Type B pancreatic cell (in vitro differentiated cells): ENCODE data around the gene TBX6. TPM values are rescaled to one million over a fixed set of nuclear protein-coding genes. Genes with fewer than 3 reads are reported as not detected.

ENCODE experiments used
- DNase-seq: peaks from one replicate; pipeline ENCODE4 v3.0.0; 2021; ENCODE audit warnings: mixed read lengths; ENCODE audit not compliant: unreplicated experiment; ENCODE audit errors: extremely low spot score
- H3K27ac Mint-ChIP-seq: 2 replicates; pipeline ENCODE4 v1.8.0; 2021; ENCODE audit warnings: mild to moderate bottlenecking, mixed read lengths
- H3K27me3 Mint-ChIP-seq: 2 replicates; pipeline ENCODE4 v1.8.0; 2021; ENCODE audit warnings: mixed read lengths
- H3K36me3 Mint-ChIP-seq: 2 replicates; pipeline ENCODE4 v1.8.0; 2021; ENCODE audit warnings: mixed read lengths
- H3K4me1 Mint-ChIP-seq: one replicate; pipeline ENCODE4 v1.8.0; 2021; ENCODE audit warnings: mixed read lengths; ENCODE audit not compliant: unreplicated experiment
- H3K4me3 Mint-ChIP-seq: 2 replicates; pipeline ENCODE4 v1.8.0; 2021; ENCODE audit warnings: mild to moderate bottlenecking, mixed read lengths
- H3K9me3 Mint-ChIP-seq: 2 replicates; pipeline ENCODE4 v1.8.0; 2021; ENCODE audit warnings: mixed read lengths
- CTCF ChIP-seq: fragments of 200-600 bp; sonication (generic); conservative IDR thresholded peaks from 2 replicates; pipeline ENCODE4 v1.5.0; 2021; ENCODE audit warnings: antibody characterized with exemption, mild to moderate bottlenecking
- long read RNA-seq: library from polyadenylated mRNA; unstranded; transcript quantifications from one replicate; pipeline ENCODE4 v2.0.0, GENCODE V29; 2020
- total RNA-seq: library from RNA; stranded (reverse); gene quantifications from 2 replicates; pipeline ENCODE4 v1.2.1, GENCODE V29; 2021; ENCODE audit warnings: low replicate concordance

TBX6 gene
- total RNA-seq = 1.6 TPM in 2 replicates
- long read RNA-seq = 0 reads

- Mint-ChIP-seq H3K36me3 (peaks cover 20% of the 10 kb centered on the region), H3K27ac (peak within 1 kb of the TSS; percentile 94), H3K9me3 (no peaks in the 10 kb centered on the region), H3K27me3 (no peaks in the 10 kb centered on the region), H3K4me3 (peak within 1 kb of the TSS; percentile 90), H3K4me1 (peaks cover 46% of the 10 kb centered on the region)
- peak; percentile 73 for TF ChIP-seq CTCF
- peak; percentile 96 for DNase-seq
These were observed at the start of gene TBX6 for GRCh38 chr16:30091474-30092372. Gene TBX6 (minus strand): TSS chr16:30091924. CDS start chr16:30091193, 731 bp downstream.

GRCh38 chr16:30139583-30140481 is 48.1 kb upstream of the TBX6 start:
- H3K4me1 Mint-ChIP-seq = no peaks in the 10 kb centered on the region

GRCh38 chr16:30137897-30138296 is 46.2 kb upstream of the TBX6 start:
- TF ChIP-seq CTCF = no peak
- no peak overlapping the region for H3K4me3 Mint-ChIP-seq
- no peaks in the 10 kb centered on the region for H3K9me3 Mint-ChIP-seq
- no peak overlapping the region for H3K27ac Mint-ChIP-seq
- H3K36me3 Mint-ChIP-seq = no peaks in the 10 kb centered on the region
- no peak for DNase-seq
- no peaks in the 10 kb centered on the region for H3K27me3 Mint-ChIP-seq
- H3K4me1 Mint-ChIP-seq = no peaks in the 10 kb centered on the region

More at GRCh38 chr16:30139583-30140481, 48.1 kb upstream of the TBX6 start:
- no peaks in the 10 kb centered on the region for H3K36me3 Mint-ChIP-seq
- no peak overlapping the region for H3K4me3 Mint-ChIP-seq
- no peak for TF ChIP-seq CTCF
- peak overlapping the region; percentile 7 for H3K27ac Mint-ChIP-seq
- no peaks in the 10 kb centered on the region for H3K27me3 Mint-ChIP-seq
- DNase-seq = no peak
- H3K9me3 Mint-ChIP-seq = no peaks in the 10 kb centered on the region

GRCh38 chr16:30136971-30137605 is 45.4 kb upstream of the TBX6 start:
- H3K4me3 Mint-ChIP-seq = no peak overlapping the region
- H3K4me1 Mint-ChIP-seq = no peaks in the 10 kb centered on the region
- H3K9me3 Mint-ChIP-seq = no peaks in the 10 kb centered on the region
- DNase-seq = no peak
- no peak overlapping the region for H3K27ac Mint-ChIP-seq
- no peak for TF ChIP-seq CTCF
- no peaks in the 10 kb centered on the region for H3K36me3 Mint-ChIP-seq
- no peaks in the 10 kb centered on the region for H3K27me3 Mint-ChIP-seq

- Mint-ChIP-seq H3K4me3 (no peak overlapping the region), H3K4me1 (no peaks in the 10 kb centered on the region), H3K27me3 (no peaks in the 10 kb centered on the region), H3K27ac (no peak overlapping the region), H3K9me3 (no peaks in the 10 kb centered on the region), H3K36me3 (no peaks in the 10 kb centered on the region)
- no peak for TF ChIP-seq CTCF
- no peak for DNase-seq
These were observed 40.9 kb upstream of the TBX6 start for GRCh38 chr16:30132591-30132990.
